ENCODE measurements around the gene OR2T6.

- TF ChIP-seq CTCF (tag by site-specific recombination; IDR thresholded peaks at IDR 0.05), result no peak
- no peak for TF ChIP-seq PATZ1 (tag by site-specific recombination; IDR thresholded peaks at IDR 0.05)
- no peak for TF ChIP-seq PRDM10 (tag by site-specific recombination; IDR thresholded peaks at IDR 0.05)
- TF ChIP-seq ZNF155 (tag by site-specific recombination; IDR thresholded peaks at IDR 0.05), result no peak
- TF ChIP-seq KLF16 (tag by site-specific recombination; IDR thresholded peaks at IDR 0.05), result no peak
- TF ChIP-seq ZSCAN23 (tag by site-specific recombination; IDR thresholded peaks at IDR 0.05), result no peak
- TF ChIP-seq ZNF292 (tag by site-specific recombination; IDR thresholded peaks at IDR 0.05; ENCODE audit: borderline replicate concordance, low read depth), result no peak
Measured at GRCh38 chr1:248388426-248388825, 12.9 kb downstream of the OR2T6 start.

All from HEK293 (cell line).